Lung (tissue), 12 donors: ENCODE results near the gene MSANTD3. TPM values are rescaled to one million over a fixed set of nuclear protein-coding genes. Genes with fewer than 3 reads are reported as not detected.

Experiments used
- ATAC-seq: fragments of 200-7000 bp; cut with Tn5 transposase; one replicate; pipeline ENCODE4 v1.9.1; 2020; ENCODE audit warnings: moderate number of reproducible peaks; ENCODE audit not compliant: insufficient read depth, low FRiP score
- DNase-seq, 3 donors: peaks; one replicate each; pipeline ENCODE4 v3.0.0-alpha.2; 2013 to 2017
- H3K27ac ChIP-seq, 2 donors: one replicate each; pipeline ENCODE4 v1.5.1; 2013; ENCODE audit warnings: mild to moderate bottlenecking in 2 of 2, moderate library complexity in 2 of 2, control low read depth in 1 of 2, inconsistent platforms in 1 of 2, low read depth in 1 of 2, low read length in 1 of 2
- H3K27me3 ChIP-seq, 3 donors: one replicate each; pipeline ENCODE4 v1.5.1; 2013; ENCODE audit warnings: low read length in 2 of 3; ENCODE audit not compliant: control insufficient read depth in 3 of 3, insufficient read depth in 3 of 3
- H3K36me3 ChIP-seq, 4 donors: one replicate each; pipeline ENCODE4 v1.5.1; 2013; ENCODE audit warnings: low read length in 4 of 4, mild to moderate bottlenecking in 1 of 4, moderate library complexity in 1 of 4; ENCODE audit not compliant: control insufficient read depth in 4 of 4, insufficient read depth in 4 of 4
- H3K4me1 ChIP-seq, 5 donors: one replicate each; pipeline ENCODE4 v1.5.1; 2013; ENCODE audit warnings: low read length in 5 of 5, mild to moderate bottlenecking in 2 of 5, moderate library complexity in 1 of 5; ENCODE audit not compliant: control insufficient read depth in 5 of 5, insufficient read depth in 5 of 5
- H3K4me3 ChIP-seq: one replicate; pipeline ENCODE4 v1.5.1; 2013; ENCODE audit warnings: mild to moderate bottlenecking, control low read depth, moderate library complexity
- H3K9ac ChIP-seq, 2 donors: one replicate each; pipeline ENCODE4 v1.5.1; 2013; ENCODE audit warnings: low read length in 2 of 2, control low read depth in 1 of 2; ENCODE audit not compliant: insufficient read depth in 1 of 2
- H3K9me3 ChIP-seq, 4 donors: one replicate each; pipeline ENCODE4 v1.5.1; 2013; ENCODE audit warnings: low read length in 3 of 4, mild to moderate bottlenecking in 1 of 4, moderate library complexity in 1 of 4; ENCODE audit not compliant: control insufficient read depth in 4 of 4, insufficient read depth in 3 of 4
- CTCF ChIP-seq: IDR thresholded peaks from 2 replicates; pipeline ENCODE4 v1.5.1; 2012; ENCODE audit warnings: mild to moderate bottlenecking; ENCODE audit errors: control extremely low read depth, extremely low read depth
- WGBS, 2 donors: extraction: QIAGEN DNeasy Blood & Tissue Kit; methylation state at CpG; one replicate each; pipeline ENCODE4 v1.1.7; 2013; 5-methylcytosine and 5-hydroxymethylcytosine counted together
- polyA plus RNA-seq, 2 donors: library from polyadenylated mRNA; stranded (reverse); fragments of 200-250 nt; gene quantifications; one replicate each; pipeline ENCODE4 v1.2.1, GENCODE V29; 2013
- total RNA-seq, 2 donors: library from RNA; depleted of rRNA in 1 of 2; stranded (reverse); fragments of >200 nt in 1 of 2; gene quantifications; one replicate each; pipeline ENCODE4 v1.2.1, GENCODE V29; 2014 to 2021
- donor health status: control.
- donor health status: control.
- donor health status: Bipolar disorder and iron deficiency.
- donor health status: healthy.
- donor health status: DM: yes; HTN: yes; CAD: no.

Gene MSANTD3
- total and polyA plus RNA-seq, 4 donors = 17.5 to 23.8 (median 17.8) TPM

GRCh38 chr9:100397529-100398266 is 29.2 kb upstream of the MSANTD3 start:
- 84 to 93% methylated on average over 3 of the region's 3 CpGs for WGBS, 2 donors
- Histone ChIP-seq H3K4me1 (no peaks in the 10 kb centered on the region), H3K4me3 (no peak overlapping the region), H3K9me3 (peaks cover 0 to 2% (median 0%) of the 10 kb centered on the region in 4 donors), H3K36me3 (no peaks in the 10 kb centered on the region), H3K27ac (no peak overlapping the region), H3K9ac (no peak overlapping the region), H3K27me3 (no peaks in the 10 kb centered on the region)
- no peak for ATAC-seq
- no peak for DNase-seq
- TF ChIP-seq CTCF = no peak

DNA sequence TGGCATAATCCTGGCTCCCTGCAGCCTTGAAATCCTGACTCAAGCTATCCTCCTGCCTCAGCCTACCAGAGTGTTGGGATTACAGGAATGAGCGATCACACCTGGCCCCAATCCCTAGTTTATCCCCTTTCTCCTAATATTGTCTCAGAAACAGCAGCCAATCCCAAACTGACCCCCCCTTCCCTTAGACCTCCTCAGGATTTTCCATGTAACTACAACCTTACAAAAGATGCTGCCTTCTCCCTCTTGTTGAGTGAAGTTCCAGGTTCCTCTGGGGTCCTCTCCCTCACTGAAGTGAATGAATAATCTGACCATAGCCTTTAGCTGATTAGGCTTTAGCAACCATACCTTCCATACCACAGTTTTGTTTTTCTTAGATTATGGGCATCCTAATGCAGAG is 25.9 kb upstream of the MSANTD3 start:
- H3K4me1 ChIP-seq = no peaks in the 10 kb centered on the region
- no peak for DNase-seq
- no peaks in the 10 kb centered on the region for H3K27me3 ChIP-seq
- no peaks in the 10 kb centered on the region for H3K36me3 ChIP-seq
- no peak for ATAC-seq
- no peak for TF ChIP-seq CTCF
- no peak overlapping the region for H3K9ac ChIP-seq
- H3K9me3 ChIP-seq = no peaks in the 10 kb centered on the region
- H3K27ac ChIP-seq = no peak overlapping the region
- no peak overlapping the region for H3K4me3 ChIP-seq
- 96 to 100% methylated on average over 1 of the region's 1 CpG for WGBS, 2 donors

DNA sequence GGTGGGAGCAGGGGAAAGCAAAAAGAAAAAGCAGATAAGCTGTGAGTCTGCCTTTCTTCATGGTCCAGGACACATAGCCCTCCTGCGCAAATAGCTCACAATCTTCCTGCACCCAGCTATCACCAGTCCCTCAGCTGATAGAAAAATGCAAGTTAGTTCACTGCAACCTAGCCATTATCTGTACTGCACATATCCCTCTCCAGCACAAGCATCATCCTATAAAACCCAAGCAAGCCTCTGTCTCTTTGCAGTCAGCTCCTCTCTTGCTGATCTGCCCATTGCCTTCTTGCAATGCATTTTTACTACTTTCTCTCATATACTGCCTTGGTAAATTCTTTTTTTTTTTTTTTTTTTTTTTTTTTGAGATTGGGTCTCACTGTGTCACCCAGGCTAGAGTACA is 20.0 kb upstream of the MSANTD3 start:
- H3K27me3 ChIP-seq = no peaks in the 10 kb centered on the region
- H3K9ac ChIP-seq = no peak overlapping the region
- WGBS, 2 donors = 100% methylated on average over 1 of the region's 1 CpG
- no peak for TF ChIP-seq CTCF
- H3K4me1 ChIP-seq = peaks cover 0 to 2% (median 0%) of the 10 kb centered on the region in 5 donors
- H3K4me3 ChIP-seq = no peak overlapping the region
- ATAC-seq (no peak), DNase-seq (no peak)
- H3K36me3 ChIP-seq = no peaks in the 10 kb centered on the region
- peaks cover 0 to 2% (median 0%) of the 10 kb centered on the region in 4 donors for H3K9me3 ChIP-seq
- no peak overlapping the region for H3K27ac ChIP-seq
